Measurements from ENCODE around the gene TNIK. TPM values are rescaled to one million over a fixed set of nuclear protein-coding genes. Genes with fewer than 3 reads are reported as not detected.

The TNIK gene
- total RNA-seq, 1 experiment from 2014 or later = 7.0 TPM

- Histone ChIP-seq H3K9ac (ENCODE audit: low read length) (no peak overlapping the region), H3K4me1 (ENCODE audit: insufficient read depth, low read length) (peaks cover 23% of the 10 kb centered on the region), H3K4me3 (ENCODE audit: low read length) (no peak overlapping the region), H3K79me2 (ENCODE audit: low read length) (no peaks in the 10 kb centered on the region), H4K20me1 (ENCODE audit: low read length) (no peaks in the 10 kb centered on the region), H3K36me3 (ENCODE audit: low read depth, low read length) (no peaks in the 10 kb centered on the region), H3K4me2 (ENCODE audit: low read length) (no peak overlapping the region), H3K9me3 (ENCODE audit: low read length) (no peaks in the 10 kb centered on the region), H3K27me3 (ENCODE audit: low read length) (no peaks in the 10 kb centered on the region), H3K27ac (ENCODE audit: low read length) (no peak overlapping the region), H3K9me2 (replicated peaks; ENCODE audit: low read length) (no peaks in the 10 kb centered on the region), H3F3A (ENCODE audit: low read length, unreplicated experiment) (peaks cover 7% of the 10 kb centered on the region), H2AFZ (ENCODE audit: low read length) (no peak overlapping the region)
- POLR2A ChIA-PET (ENCODE audit: unreplicated experiment) = no interaction called here
- ATAC-seq (no peak), DNase-seq (no peak)
- intact Hi-C loops (cut with micrococcal nuclease) = no loop called here
- TF ChIP-seq EZH2phosphoT487 (IDR thresholded peaks at IDR 0.05; ENCODE audit: borderline replicate concordance, low read length) (no peak), EZH2 (IDR thresholded peaks at IDR 0.05; ENCODE audit: low read length, unreplicated experiment) (no peak)
- TF ChIP-seq, protein P1, sequence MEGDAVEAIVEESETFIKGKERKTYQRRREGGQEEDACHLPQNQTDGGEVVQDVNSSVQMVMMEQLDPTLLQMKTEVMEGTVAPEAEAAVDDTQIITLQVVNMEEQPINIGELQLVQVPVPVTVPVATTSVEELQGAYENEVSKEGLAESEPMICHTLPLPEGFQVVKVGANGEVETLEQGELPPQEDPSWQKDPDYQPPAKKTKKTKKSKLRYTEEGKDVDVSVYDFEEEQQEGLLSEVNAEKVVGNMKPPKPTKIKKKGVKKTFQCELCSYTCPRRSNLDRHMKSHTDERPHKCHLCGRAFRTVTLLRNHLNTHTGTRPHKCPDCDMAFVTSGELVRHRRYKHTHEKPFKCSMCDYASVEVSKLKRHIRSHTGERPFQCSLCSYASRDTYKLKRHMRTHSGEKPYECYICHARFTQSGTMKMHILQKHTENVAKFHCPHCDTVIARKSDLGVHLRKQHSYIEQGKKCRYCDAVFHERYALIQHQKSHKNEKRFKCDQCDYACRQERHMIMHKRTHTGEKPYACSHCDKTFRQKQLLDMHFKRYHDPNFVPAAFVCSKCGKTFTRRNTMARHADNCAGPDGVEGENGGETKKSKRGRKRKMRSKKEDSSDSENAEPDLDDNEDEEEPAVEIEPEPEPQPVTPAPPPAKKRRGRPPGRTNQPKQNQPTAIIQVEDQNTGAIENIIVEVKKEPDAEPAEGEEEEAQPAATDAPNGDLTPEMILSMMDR (conservative IDR thresholded peaks at IDR 0.05; ENCODE audit: low read depth, low read length) = no peak
- no TSS peak for BruUV-seq (replicated peaks)
- CTCF ChIA-PET = no interaction called here
These were observed 82.3 kb downstream of the TNIK start for GRCh38 chr3:171377859-171378258.

DNA sequence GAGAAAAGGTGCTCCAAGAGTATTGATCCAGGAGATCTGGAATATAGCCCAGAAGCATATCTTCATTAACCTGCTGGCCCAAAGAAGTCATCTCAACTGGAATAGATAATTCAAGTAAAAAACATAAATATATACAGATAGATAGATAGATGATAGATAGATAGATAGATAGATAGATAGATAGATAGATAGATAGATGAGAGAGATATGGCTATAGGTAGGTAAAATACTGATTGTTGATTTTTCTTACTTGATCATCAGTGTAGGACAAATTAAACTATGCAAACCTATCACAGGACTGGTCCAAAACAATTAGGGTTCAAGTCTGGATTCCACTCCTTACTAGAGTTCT lies 83.6 kb downstream of the TNIK start:
- Histone ChIP-seq H3K79me2 (ENCODE audit: low read length) (no peaks in the 10 kb centered on the region), H3K27ac (ENCODE audit: low read length) (no peak overlapping the region), H3K9ac (ENCODE audit: low read length) (no peak overlapping the region), H3K4me1 (ENCODE audit: insufficient read depth, low read length) (peaks cover 23% of the 10 kb centered on the region), H3K36me3 (ENCODE audit: low read depth, low read length) (no peaks in the 10 kb centered on the region), H3K9me2 (replicated peaks; ENCODE audit: low read length) (no peaks in the 10 kb centered on the region), H3F3A (ENCODE audit: low read length, unreplicated experiment) (peaks cover 7% of the 10 kb centered on the region), H2AFZ (ENCODE audit: low read length) (no peak overlapping the region), H3K4me3 (ENCODE audit: low read length) (no peak overlapping the region), H3K27me3 (ENCODE audit: low read length) (no peaks in the 10 kb centered on the region), H3K9me3 (ENCODE audit: low read length) (no peaks in the 10 kb centered on the region), H4K20me1 (ENCODE audit: low read length) (no peaks in the 10 kb centered on the region), H3K4me2 (ENCODE audit: low read length) (no peak overlapping the region)
- intact Hi-C loops (cut with micrococcal nuclease) = no loop called here
- DNase-seq (no peak), ATAC-seq (no peak)
- no peak for TF ChIP-seq EZH2 (IDR thresholded peaks at IDR 0.05; ENCODE audit: low read length, unreplicated experiment)
- TF ChIP-seq, protein P1 (conservative IDR thresholded peaks at IDR 0.05; ENCODE audit: low read depth, low read length) = no peak
- TF ChIP-seq EZH2phosphoT487 (IDR thresholded peaks at IDR 0.05; ENCODE audit: borderline replicate concordance, low read length) = no peak
- ChIA-PET CTCF (no interaction called here), POLR2A (ENCODE audit: unreplicated experiment) (no interaction called here)
- BruUV-seq (replicated peaks) = no TSS peak

DNA sequence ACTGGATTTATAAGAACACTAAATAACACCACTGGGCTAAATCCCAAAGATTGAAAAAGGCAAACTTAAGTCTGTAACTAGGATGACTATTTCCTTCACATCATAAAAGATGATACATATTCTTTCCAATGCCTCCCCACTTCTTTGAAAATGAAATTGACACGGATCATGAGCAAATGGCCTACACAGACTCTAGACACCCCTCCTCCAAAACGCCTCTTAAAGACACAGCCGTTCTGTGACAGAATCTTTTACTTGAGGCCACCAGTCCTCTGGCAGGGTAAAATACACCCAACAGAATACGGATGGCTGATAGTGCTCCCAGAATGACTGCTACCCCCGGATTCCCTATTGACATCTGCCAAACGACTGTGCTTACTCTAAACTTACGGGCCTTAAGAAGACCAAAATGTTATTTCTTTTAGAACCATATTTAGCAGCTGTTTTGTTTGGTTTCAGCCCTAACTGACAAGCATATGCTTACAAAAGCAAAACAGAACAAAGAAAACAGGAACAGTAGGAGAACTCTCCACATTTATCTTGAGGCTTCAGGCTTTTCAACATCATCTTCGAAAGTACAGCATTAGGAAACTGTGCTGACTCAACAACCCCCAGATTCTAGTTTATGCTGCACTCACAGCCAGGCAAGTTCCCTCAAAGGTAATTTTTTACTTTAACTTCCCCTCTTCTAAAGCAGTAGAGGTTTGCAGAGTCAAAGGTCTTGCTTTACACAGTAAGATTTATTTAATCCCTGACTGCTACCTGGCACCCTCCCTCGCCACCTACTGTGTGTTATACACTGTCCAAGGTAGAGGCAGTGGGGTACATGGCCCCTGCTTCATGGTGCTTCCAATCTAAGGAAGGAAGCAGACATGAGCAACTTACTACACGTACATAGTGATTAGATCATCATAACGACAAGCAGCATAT lies 84.3 kb downstream of the TNIK start:
- Histone ChIP-seq H3K4me1 (ENCODE audit: insufficient read depth, low read length) (peaks cover 23% of the 10 kb centered on the region), H3F3A (ENCODE audit: low read length, unreplicated experiment) (peaks cover 7% of the 10 kb centered on the region), H3K27ac (ENCODE audit: low read length) (no peak overlapping the region), H3K4me2 (ENCODE audit: low read length) (no peak overlapping the region), H3K27me3 (ENCODE audit: low read length) (no peaks in the 10 kb centered on the region), H3K9me2 (replicated peaks; ENCODE audit: low read length) (no peaks in the 10 kb centered on the region), H4K20me1 (ENCODE audit: low read length) (no peaks in the 10 kb centered on the region), H3K9me3 (ENCODE audit: low read length) (no peaks in the 10 kb centered on the region), H3K79me2 (ENCODE audit: low read length) (no peaks in the 10 kb centered on the region), H3K36me3 (ENCODE audit: low read depth, low read length) (no peaks in the 10 kb centered on the region), H3K4me3 (ENCODE audit: low read length) (no peak overlapping the region), H3K9ac (ENCODE audit: low read length) (no peak overlapping the region), H2AFZ (ENCODE audit: low read length) (no peak overlapping the region)
- BruUV-seq (replicated peaks) = no TSS peak
- DNase-seq = no peak
- POLR2A ChIA-PET (ENCODE audit: unreplicated experiment) = no interaction called here
- ATAC-seq = no peak
- CTCF ChIA-PET = no interaction called here
- no peak for TF ChIP-seq EZH2phosphoT487 (IDR thresholded peaks at IDR 0.05; ENCODE audit: borderline replicate concordance, low read length)
- no peak for TF ChIP-seq EZH2 (IDR thresholded peaks at IDR 0.05; ENCODE audit: low read length, unreplicated experiment)
- TF ChIP-seq, protein P1 (conservative IDR thresholded peaks at IDR 0.05; ENCODE audit: low read depth, low read length) = no peak
- intact Hi-C loops (cut with micrococcal nuclease) = no loop called here
